Inflammatory macrophage (primary cell): ENCODE data around the gene FMN2.
"Not testable (repeated sequence)": the region's sequence is repeated elsewhere in the genome, so short reads cannot be mapped to it uniquely, and the experiment has no call there.

Experiments used
- DNase-seq, 2 donors: peaks; one replicate each; pipeline ENCODE4 v3.0.0-alpha.2; 2020 to 2022

The FMN2 gene

DNA sequence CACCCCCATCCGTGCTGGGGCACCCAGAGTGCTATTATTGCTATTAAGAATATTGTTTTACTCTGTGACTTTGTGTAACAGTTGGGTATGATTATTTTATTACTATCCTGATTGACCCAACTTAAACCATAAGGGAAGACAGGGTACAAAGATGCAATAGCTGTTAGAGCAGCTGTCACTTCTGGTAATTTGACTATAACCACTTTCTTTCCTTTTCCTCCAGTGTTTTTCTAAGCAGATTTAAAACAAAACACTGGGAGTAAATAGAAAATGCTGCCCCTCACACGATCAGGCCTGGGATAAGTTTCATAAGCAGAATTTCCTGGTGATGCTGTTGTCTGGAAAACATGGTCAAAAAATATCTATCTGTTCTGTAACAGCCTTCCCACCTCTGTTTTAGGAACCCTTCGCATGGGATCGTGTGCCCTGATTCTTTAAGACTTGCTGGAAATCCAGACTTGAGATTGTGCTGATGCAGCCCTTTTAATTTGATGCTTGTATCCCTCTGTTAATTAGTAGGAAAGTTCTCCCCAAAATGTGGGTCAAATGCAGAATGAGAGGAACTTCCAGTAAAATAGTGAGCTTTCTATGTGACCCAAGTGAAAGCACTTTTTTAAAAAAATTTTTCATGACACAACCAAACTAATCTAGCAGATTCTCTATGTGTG, 165.3 kb downstream of the FMN2 start:
- no peak for DNase-seq

GRCh38 chr1:240258910-240259309, 167.2 kb downstream of the FMN2 start:
- no peak for DNase-seq

GRCh38 chr1:240264494-240264893, 172.8 kb downstream of the FMN2 start:
- not testable (repeated sequence) for DNase-seq

GRCh38 chr1:240271081-240271480, 179.4 kb downstream of the FMN2 start:
- no peak for DNase-seq

DNA sequence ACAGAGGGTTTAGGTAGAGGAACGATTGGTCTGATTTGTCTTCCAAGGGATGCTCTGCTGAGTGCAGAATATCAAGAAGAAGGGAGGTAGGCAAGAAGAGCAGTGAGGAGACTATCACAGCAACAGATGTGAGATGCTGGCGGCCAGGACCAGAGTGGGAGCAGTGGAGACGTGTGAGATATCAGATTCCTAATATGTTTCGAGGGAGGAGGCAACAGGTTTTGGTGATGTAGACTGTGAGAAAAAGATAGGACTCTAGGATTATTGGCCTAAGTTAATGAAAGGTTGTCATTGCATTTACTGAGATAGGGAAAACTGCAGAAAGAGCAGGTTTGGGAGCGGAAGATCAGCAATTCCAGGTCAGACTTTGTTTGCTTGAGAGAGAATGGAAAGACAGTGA, 182.9 kb downstream of the FMN2 start:
- no peak for DNase-seq

- DNase-seq: not testable (repeated sequence)
Measured at GRCh38 chr1:240275219-240275618, 183.5 kb downstream of the FMN2 start.

GRCh38 chr1:240278082-240278481, 186.4 kb downstream of the FMN2 start:
- DNase-seq: no peak

DNA sequence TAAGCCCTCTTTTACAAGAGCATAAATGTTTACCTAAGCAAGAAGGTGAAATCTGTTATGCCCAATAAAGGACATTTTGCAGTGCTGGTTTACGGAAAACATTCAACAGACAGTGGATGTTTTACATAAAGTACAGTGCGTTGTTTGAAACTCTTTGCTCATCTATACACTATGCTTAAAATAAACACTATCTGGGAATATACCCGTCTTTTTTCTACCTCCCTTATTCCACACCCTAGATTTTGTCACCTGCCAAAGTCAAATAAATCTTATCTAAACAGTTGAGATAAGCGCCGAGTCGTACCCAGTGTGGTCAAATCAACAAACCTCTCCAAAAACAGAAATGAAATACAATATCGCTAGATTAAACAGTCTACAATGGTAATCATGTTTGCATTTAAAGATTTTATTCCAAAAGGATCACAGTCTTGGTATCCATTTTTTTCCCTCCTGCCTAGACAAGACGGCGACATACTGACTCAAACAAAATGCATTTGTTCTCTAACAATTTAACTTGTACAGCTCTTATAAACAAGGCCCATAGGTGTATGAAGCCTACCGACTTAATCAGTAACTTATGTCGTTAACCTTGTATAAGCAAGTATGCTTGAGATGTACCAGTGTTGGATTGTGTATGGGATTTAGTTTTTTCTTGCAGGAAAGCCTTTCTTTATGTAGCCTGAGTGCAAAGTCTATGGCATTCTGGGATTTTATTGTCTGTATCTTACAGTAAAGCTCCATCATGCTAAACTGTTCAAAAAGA, 189.1 kb downstream of the FMN2 start:
- DNase-seq: no peak

DNA sequence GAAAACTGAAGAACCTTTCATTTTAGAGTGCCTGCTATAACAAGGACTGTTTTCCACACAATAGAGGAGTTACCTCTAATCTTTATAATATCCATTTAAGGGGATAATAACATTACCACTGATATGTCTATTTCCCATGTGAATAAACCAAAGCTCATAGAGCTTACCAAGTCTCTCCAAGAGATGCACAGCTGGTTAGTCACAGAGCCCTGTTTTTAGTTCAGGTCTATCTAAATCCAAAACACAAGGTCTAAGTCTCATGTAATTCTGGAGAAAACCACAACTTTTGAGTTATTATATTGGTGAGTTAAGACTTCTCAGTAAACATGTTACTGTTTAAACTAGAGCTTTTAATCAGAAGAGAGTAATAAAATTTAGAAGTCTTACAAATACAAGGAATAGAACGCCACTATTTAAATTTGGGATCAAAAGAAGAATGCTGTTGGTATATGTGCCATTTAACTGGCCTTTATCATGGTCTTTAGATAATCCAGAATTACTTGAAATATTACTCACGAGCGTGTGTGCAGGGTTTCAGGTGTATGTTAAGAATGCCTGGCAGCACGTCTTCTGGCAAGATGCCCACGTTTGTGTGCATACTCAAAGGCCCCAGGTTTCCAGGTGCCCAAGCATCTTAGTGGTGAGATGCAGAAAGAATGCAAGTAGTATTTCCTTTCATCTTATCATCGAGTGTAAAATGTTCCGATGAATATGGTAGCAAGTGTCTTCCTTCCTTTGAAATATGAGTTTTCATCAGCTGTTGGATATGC, 190.6 kb downstream of the FMN2 start:
- no peak for DNase-seq

DNA sequence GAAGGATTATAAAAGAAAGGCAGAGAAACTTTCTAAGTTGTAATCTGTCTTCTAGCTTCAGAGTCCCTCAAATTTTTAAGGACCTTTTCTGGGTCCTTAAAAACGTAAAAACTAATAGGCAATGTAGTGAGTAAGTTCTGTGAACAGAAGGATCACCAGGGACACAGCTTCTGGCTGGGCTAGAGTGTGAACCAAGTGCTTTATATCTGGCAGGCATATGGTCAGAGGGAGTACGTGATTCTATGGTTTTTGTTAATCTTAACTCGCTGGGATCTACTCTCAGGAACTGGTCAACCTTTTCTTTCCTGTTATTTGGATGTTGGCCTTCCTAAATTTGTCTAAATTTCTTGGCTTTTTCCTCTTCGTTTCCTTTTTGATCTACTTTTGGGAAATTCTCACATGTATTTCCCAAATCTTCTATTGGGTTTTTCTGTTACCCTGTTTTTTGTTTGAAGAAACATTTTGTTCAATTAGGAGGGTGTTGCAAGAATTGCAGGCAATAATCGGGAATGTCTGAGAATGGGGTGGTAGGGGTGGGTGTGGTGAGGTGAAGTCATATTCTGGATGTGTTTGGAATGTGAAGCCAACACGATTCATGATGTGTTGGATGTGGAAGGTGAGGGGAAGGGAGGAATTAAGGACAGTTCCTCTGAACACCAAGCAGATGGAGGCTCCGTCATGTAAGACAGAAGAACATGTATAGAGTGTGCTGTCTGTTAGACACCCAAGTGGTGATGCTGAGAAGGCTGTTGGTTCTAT, 193.2 kb downstream of the FMN2 start:
- no peak for DNase-seq

GRCh38 chr1:240285540-240285939, 193.9 kb downstream of the FMN2 start:
- no peak for DNase-seq

GRCh38 chr1:240287722-240288121, 196.0 kb downstream of the FMN2 start:
- DNase-seq: no peak

DNA sequence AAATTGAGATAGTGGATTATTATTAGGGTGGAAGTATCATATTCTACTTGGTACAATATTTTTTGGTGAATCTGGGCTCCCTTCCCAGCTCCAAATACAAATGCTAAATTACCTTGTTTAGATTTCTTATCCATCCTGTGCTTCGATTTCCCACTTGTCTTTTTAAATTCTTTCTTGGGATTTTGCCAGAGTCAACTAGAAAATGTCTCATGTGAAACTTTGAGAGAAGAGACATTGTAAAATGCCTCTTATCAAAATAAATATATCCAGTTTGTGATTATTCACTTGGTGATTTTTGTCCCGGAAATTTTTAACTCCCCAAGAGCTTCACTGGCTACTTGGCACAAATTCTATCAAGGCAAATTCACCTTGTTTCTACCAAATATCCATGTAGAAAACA, 202.0 kb downstream of the FMN2 start:
- no peak for DNase-seq

GRCh38 chr1:240294566-240294965, 202.9 kb downstream of the FMN2 start:
- DNase-seq: no peak

DNA sequence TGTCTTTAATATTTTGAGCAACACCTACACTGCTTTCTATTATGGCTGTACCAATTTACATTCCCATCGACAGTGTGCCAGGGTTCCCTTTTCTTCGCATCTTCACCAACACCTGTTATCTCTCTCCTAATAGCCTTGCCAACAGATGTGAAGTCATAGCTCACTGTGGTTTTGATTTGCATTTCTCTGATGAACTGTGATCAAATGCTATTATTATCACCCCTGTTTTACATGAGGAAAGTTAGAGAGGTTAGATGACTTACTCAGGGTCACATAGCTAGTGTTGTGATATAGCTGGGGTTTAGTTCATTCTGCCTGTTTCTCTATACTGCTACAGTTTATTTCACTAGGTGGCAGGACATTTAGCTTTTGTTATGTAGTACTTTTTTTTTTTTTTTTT, 204.1 kb downstream of the FMN2 start:
- DNase-seq: no peak

GRCh38 chr1:240304466-240304865, 212.8 kb downstream of the FMN2 start:
- no peak for DNase-seq

DNA sequence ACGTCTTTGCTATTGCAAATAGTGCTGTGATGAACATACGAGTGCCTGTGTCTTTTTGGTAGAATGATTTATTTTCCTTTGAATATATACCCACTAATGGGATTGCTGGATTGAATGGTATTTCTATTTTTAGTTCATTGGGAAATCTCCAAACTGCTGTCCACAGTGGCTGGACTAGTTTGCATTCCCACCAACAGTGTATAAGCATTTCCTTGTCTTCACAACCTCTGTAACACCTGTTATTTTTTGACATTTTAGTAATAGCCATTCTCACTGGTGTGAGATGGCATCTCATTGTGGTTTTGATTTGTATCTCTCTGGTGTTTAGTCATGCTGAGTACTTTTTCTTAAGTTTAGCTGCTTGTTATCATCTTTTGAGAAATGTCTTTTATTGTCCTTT, 215.0 kb downstream of the FMN2 start:
- no peak for DNase-seq

DNA sequence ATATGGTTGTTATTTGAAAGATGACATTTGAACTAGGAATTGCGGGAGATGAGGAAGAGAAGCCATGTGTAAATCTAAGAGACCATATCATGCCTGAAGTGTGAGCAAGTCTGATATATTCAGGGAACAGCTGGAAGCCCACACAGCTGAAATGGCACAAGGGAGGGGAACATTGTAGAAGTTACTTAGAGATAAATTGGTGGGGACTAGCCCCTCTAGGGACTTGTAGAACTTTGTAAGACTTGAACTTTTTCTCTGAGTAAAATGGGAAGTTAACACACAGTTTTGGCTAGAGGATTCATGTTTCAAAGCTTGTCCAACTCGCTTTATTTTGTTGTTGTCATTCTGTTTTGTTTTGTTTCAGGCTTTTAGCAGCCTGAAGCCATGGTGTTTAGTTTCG, 216.4 kb downstream of the FMN2 start:
- no peak for DNase-seq

GRCh38 chr1:240309769-240310168, 218.1 kb downstream of the FMN2 start:
- DNase-seq: no peak

- no peak for DNase-seq
Measured at GRCh38 chr1:240310226-240310925, 218.7 kb downstream of the FMN2 start.

GRCh38 chr1:240312872-240313271, 221.2 kb downstream of the FMN2 start:
- DNase-seq: no peak
